ENCODE data around the gene NTRK3. TPM values are rescaled to one million over a fixed set of nuclear protein-coding genes. Genes with fewer than 3 reads are reported as not detected.
"Not testable (repeated sequence)": the region's sequence is repeated elsewhere in the genome, so short reads cannot be mapped to it uniquely, and the experiment has no call there.

NTRK3 gene
- total RNA-seq, 4 donors from 2014 or later = 0.35 to 5.8 (median 3.0) TPM

DNA sequence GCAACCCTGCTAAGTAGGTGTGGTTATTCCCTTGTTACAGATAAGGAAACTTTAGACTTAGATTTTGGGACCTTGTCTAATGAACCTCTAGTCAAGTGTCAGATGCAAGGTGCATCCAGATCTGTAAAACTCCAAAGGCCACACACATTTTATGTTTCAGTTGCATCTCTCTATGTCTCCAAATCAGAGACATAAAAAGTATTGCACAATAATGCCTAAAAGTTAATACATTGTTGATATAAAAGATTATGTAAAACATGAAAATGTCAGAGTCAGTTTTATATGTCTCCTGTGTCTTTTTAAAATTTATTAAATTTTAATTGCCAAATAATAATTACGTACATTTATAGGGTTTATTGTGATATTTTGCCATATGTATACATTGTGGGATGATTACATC is 408.5 kb downstream of the NTRK3 start:
- no peak for DNase-seq
- no peak overlapping the region for H3K27ac ChIP-seq
- H3K9me3 ChIP-seq = no peaks in the 10 kb centered on the region
- no peaks in the 10 kb centered on the region for H3K36me3 ChIP-seq
- no peak for TF ChIP-seq POLR2A (IDR thresholded peaks at IDR 0.05)
- TF ChIP-seq, protein P1, sequence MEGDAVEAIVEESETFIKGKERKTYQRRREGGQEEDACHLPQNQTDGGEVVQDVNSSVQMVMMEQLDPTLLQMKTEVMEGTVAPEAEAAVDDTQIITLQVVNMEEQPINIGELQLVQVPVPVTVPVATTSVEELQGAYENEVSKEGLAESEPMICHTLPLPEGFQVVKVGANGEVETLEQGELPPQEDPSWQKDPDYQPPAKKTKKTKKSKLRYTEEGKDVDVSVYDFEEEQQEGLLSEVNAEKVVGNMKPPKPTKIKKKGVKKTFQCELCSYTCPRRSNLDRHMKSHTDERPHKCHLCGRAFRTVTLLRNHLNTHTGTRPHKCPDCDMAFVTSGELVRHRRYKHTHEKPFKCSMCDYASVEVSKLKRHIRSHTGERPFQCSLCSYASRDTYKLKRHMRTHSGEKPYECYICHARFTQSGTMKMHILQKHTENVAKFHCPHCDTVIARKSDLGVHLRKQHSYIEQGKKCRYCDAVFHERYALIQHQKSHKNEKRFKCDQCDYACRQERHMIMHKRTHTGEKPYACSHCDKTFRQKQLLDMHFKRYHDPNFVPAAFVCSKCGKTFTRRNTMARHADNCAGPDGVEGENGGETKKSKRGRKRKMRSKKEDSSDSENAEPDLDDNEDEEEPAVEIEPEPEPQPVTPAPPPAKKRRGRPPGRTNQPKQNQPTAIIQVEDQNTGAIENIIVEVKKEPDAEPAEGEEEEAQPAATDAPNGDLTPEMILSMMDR (IDR thresholded peaks at IDR 0.05) = no peak
- H3K4me1 ChIP-seq = no peaks in the 10 kb centered on the region
- no peak overlapping the region for H3K4me3 ChIP-seq
- no peaks in the 10 kb centered on the region for H3K27me3 ChIP-seq

DNA sequence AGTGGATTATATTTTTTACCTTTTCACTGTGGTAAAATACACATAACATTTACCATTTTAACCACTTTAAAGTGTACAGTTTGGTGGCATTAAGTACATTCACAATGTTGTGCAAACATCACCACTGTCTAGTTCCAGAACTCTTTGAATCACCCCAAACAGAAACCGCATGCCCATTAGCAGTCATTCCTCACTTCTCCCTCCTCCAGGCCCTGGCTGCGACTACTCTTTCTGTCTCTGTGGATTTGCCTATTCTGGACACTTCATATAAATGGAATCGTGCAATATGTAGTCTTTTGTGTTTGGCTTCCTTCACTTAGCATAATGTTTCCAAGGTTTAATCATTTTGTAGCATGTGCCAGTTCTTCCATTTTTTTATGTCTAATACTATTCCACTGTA is 409.8 kb downstream of the NTRK3 start:
- no peak for DNase-seq
- Histone ChIP-seq H3K4me3 (no peak overlapping the region), H3K36me3 (no peaks in the 10 kb centered on the region), H3K9me3 (no peaks in the 10 kb centered on the region), H3K27ac (no peak overlapping the region), H3K27me3 (no peaks in the 10 kb centered on the region), H3K4me1 (no peaks in the 10 kb centered on the region)
- no peak for TF ChIP-seq POLR2A (IDR thresholded peaks at IDR 0.05)
- TF ChIP-seq, protein P1 (IDR thresholded peaks at IDR 0.05) = no peak

DNA sequence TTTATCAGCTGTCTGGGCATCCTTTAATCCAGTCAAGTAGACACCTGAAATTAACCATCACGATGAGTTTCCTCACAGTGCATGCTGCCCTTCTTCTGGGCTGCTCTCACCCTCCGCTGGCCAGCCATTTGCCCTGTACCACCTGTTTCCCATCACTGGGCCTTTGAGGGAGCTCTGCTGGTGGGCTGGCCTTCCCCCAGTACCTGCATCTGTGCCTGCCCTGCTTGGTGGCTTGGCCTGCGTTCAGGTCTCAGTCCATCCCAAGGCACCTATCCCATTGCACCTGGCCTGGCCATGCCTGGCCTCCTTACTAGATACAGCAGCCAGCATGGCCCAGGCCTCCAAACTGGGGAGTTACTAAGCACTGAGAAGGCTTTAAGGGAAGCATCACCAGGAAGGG is 413.2 kb downstream of the NTRK3 start:
- H3K27me3 ChIP-seq = no peaks in the 10 kb centered on the region
- peaks cover 0 to 5% (median 0%) of the 10 kb centered on the region in 4 donors for H3K9me3 ChIP-seq
- H3K4me1 ChIP-seq = no peaks in the 10 kb centered on the region
- H3K4me3 ChIP-seq = no peak overlapping the region
- TF ChIP-seq, protein P1 (IDR thresholded peaks at IDR 0.05) = no peak
- TF ChIP-seq POLR2A (IDR thresholded peaks at IDR 0.05) = no peak
- H3K27ac ChIP-seq = no peak overlapping the region
- no peak for DNase-seq
- no peaks in the 10 kb centered on the region for H3K36me3 ChIP-seq

DNA sequence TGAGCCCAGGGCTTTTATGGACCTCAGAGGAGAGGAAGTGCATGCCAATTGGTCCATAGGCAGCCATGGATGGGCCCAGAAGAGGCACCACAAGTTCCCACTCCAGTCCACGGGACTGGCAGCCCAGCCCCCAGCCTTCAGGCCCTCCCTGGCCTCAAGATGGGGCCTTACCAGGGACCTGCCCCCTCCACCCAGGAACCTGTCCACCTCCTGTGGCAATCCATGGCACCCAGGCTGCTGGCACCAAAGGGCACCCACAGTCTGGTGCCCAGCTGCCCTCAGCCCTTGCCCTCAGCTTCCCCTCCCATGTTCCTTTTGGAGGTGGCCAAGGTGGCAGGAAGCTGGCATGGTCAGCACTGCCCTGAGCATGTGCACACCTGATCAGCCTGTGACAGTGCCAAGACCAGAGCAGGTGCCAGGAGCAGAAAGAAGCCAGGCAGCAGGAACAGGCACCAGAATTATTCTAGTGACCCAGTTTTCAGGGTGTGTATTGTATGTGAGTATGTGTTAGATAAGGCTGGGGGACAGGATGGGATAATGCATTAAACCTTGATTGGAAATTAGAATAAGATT is 415.0 kb downstream of the NTRK3 start:
- DNase-seq = no peak
- Histone ChIP-seq H3K27ac (no peak overlapping the region), H3K36me3 (no peaks in the 10 kb centered on the region), H3K4me1 (no peaks in the 10 kb centered on the region), H3K9me3 (peaks cover 0 to 5% (median 0%) of the 10 kb centered on the region in 4 donors), H3K27me3 (no peaks in the 10 kb centered on the region), H3K4me3 (no peak overlapping the region)
- TF ChIP-seq, protein P1 (IDR thresholded peaks at IDR 0.05) = no peak
- TF ChIP-seq POLR2A (IDR thresholded peaks at IDR 0.05) = no peak

DNA sequence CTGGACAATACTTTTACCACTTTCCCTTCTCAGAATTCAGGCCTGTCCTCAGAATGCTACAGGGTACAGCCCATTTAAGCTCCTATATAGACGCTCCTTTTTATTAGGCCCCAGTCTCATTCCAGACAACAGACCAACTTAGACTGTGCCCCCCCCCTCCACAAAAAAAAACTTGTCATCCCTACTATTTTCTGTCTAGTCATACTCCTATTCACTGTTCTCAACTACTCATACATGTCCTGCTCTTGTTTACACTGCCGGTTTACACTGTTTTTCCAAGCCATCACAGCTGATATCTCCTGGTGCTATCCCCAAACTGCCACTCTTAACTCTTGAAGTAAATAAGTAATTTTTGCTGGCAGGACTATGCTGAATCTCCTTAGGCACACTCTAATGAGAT is 420.7 kb downstream of the NTRK3 start:
- H3K36me3 ChIP-seq, H3K4me3 ChIP-seq, H3K4me1 ChIP-seq, H3K9me3 ChIP-seq, H3K27me3 ChIP-seq, H3K27ac ChIP-seq, DNase-seq: not testable (repeated sequence)

DNA sequence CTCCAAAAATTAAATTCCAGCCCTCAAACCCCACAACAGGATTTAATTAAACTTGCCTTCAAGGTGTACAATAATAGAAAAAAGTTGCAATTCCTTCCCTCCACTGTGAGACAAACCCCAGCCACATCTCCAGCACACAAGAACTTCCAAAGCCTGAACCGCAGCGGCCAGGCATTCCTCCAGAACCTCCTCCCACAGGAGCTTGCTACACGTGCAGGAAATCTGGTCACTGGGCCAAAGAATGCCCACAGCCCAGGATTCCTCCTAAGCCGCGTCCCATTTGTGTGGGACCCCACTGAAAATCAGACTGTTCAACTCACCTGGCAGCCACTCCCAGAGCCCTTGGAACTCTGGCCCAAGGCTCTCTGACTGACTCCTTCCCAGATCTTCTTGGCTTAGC is 423.2 kb downstream of the NTRK3 start:
- not testable (repeated sequence) for H3K36me3 ChIP-seq, H3K27ac ChIP-seq, H3K9me3 ChIP-seq, H3K4me1 ChIP-seq, H3K27me3 ChIP-seq, H3K4me3 ChIP-seq, DNase-seq
